ENCODE results near the gene INPP5D.

INPP5D gene

GRCh38 chr2:233233618-233234230 lies 173.6 kb downstream of the INPP5D start:
- no peaks in the 10 kb centered on the region for H4K20me1 ChIP-seq (ENCODE audit: low read depth, low read length)
- H3K79me2 ChIP-seq (ENCODE audit: insufficient read depth, low read length), result no peaks in the 10 kb centered on the region
- no peak overlapping the region for H3K4me2 ChIP-seq (ENCODE audit: low read depth, low read length, poor library complexity, severe bottlenecking)
- no peaks in the 10 kb centered on the region for H3K27me3 ChIP-seq (ENCODE audit: low read length)
- no peak overlapping the region for H2AFZ ChIP-seq (ENCODE audit: low read depth, low read length, severe bottlenecking)
- H3K4me3 ChIP-seq (ENCODE audit: insufficient read depth, low read length, poor library complexity, severe bottlenecking), result no peak overlapping the region
- no peaks in the 10 kb centered on the region for H3K9me2 ChIP-seq (replicated peaks; ENCODE audit: insufficient read depth, low read length)
- H3K36me3 ChIP-seq (ENCODE audit: low read length), result no peaks in the 10 kb centered on the region
- no peak overlapping the region for H3K27ac ChIP-seq (ENCODE audit: low read depth, low read length)
- no peaks in the 10 kb centered on the region for H3F3A ChIP-seq (ENCODE audit: insufficient read depth)
- no peaks in the 10 kb centered on the region for H3K9me3 ChIP-seq (ENCODE audit: insufficient read depth, low read length)
- no peak overlapping the region for H3K9ac ChIP-seq (ENCODE audit: low read length)
- no peak for TF ChIP-seq EZH2phosphoT487 (conservative IDR thresholded peaks at IDR 0.05; ENCODE audit: low read length)
- TF ChIP-seq, protein P1, sequence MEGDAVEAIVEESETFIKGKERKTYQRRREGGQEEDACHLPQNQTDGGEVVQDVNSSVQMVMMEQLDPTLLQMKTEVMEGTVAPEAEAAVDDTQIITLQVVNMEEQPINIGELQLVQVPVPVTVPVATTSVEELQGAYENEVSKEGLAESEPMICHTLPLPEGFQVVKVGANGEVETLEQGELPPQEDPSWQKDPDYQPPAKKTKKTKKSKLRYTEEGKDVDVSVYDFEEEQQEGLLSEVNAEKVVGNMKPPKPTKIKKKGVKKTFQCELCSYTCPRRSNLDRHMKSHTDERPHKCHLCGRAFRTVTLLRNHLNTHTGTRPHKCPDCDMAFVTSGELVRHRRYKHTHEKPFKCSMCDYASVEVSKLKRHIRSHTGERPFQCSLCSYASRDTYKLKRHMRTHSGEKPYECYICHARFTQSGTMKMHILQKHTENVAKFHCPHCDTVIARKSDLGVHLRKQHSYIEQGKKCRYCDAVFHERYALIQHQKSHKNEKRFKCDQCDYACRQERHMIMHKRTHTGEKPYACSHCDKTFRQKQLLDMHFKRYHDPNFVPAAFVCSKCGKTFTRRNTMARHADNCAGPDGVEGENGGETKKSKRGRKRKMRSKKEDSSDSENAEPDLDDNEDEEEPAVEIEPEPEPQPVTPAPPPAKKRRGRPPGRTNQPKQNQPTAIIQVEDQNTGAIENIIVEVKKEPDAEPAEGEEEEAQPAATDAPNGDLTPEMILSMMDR (IDR thresholded peaks at IDR 0.05; ENCODE audit: insufficient read depth, low read length, poor library complexity, severe bottlenecking), result no peak

GRCh38 chr2:233234264-233234663 lies 174.1 kb downstream of the INPP5D start:
- H3F3A ChIP-seq (ENCODE audit: insufficient read depth), result no peaks in the 10 kb centered on the region
- no peaks in the 10 kb centered on the region for H4K20me1 ChIP-seq (ENCODE audit: low read depth, low read length)
- no peaks in the 10 kb centered on the region for H3K9me2 ChIP-seq (replicated peaks; ENCODE audit: insufficient read depth, low read length)
- H3K9me3 ChIP-seq (ENCODE audit: insufficient read depth, low read length), result no peaks in the 10 kb centered on the region
- no peak for TF ChIP-seq EZH2phosphoT487 (conservative IDR thresholded peaks at IDR 0.05; ENCODE audit: low read length)
- TF ChIP-seq, protein P1 (IDR thresholded peaks at IDR 0.05; ENCODE audit: insufficient read depth, low read length, poor library complexity, severe bottlenecking), result no peak
- no peaks in the 10 kb centered on the region for H3K27me3 ChIP-seq (ENCODE audit: low read length)
- no peaks in the 10 kb centered on the region for H3K36me3 ChIP-seq (ENCODE audit: low read length)
- no peak overlapping the region for H2AFZ ChIP-seq (ENCODE audit: low read depth, low read length, severe bottlenecking)
- H3K9ac ChIP-seq (ENCODE audit: low read length), result no peak overlapping the region
- H3K27ac ChIP-seq (ENCODE audit: low read depth, low read length), result no peak overlapping the region
- H3K79me2 ChIP-seq (ENCODE audit: insufficient read depth, low read length), result no peaks in the 10 kb centered on the region
- H3K4me3 ChIP-seq (ENCODE audit: insufficient read depth, low read length, poor library complexity, severe bottlenecking), result no peak overlapping the region
- H3K4me2 ChIP-seq (ENCODE audit: low read depth, low read length, poor library complexity, severe bottlenecking), result no peak overlapping the region

DNA sequence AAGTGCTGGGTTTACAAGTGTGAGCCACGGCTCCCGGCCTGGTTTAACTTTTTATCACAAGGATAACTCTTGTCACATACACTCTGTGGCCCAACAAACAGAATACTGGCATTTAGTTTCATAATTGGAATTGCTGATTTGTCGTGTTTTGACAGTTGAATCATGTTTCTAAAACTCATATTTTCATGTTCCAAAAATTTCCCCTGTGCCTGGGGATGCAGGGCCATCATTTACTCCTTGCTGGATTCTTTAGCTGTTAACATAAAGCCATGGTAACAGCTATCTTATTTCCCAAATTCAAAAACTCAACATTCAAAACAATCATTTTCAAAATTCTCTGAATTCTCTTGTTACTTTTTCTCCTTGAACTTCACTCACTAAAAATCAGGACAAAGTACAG lies 174.9 kb downstream of the INPP5D start:
- no peaks in the 10 kb centered on the region for H3K27me3 ChIP-seq (ENCODE audit: low read length)
- H3F3A ChIP-seq (ENCODE audit: insufficient read depth), result no peaks in the 10 kb centered on the region
- H3K4me2 ChIP-seq (ENCODE audit: low read depth, low read length, poor library complexity, severe bottlenecking), result no peak overlapping the region
- no peaks in the 10 kb centered on the region for H3K9me3 ChIP-seq (ENCODE audit: insufficient read depth, low read length)
- H4K20me1 ChIP-seq (ENCODE audit: low read depth, low read length), result no peaks in the 10 kb centered on the region
- no peaks in the 10 kb centered on the region for H3K79me2 ChIP-seq (ENCODE audit: insufficient read depth, low read length)
- no peak overlapping the region for H3K27ac ChIP-seq (ENCODE audit: low read depth, low read length)
- no peaks in the 10 kb centered on the region for H3K9me2 ChIP-seq (replicated peaks; ENCODE audit: insufficient read depth, low read length)
- H3K4me3 ChIP-seq (ENCODE audit: insufficient read depth, low read length, poor library complexity, severe bottlenecking), result no peak overlapping the region
- no peaks in the 10 kb centered on the region for H3K36me3 ChIP-seq (ENCODE audit: low read length)
- TF ChIP-seq EZH2phosphoT487 (conservative IDR thresholded peaks at IDR 0.05; ENCODE audit: low read length), result no peak
- TF ChIP-seq, protein P1 (IDR thresholded peaks at IDR 0.05; ENCODE audit: insufficient read depth, low read length, poor library complexity, severe bottlenecking), result no peak
- H2AFZ ChIP-seq (ENCODE audit: low read depth, low read length, severe bottlenecking), result no peak overlapping the region
- no peak overlapping the region for H3K9ac ChIP-seq (ENCODE audit: low read length)

Data from SU-DHL-6 (cell line).